AG04450 (cell line): ENCODE measurements around the gene E4F1. TPM values are rescaled to one million over a fixed set of nuclear protein-coding genes. Genes with fewer than 3 reads are reported as not detected.

ENCODE experiments used
- CTCF ChIA-PET: fragments of 300-600, 350-600 bp; formaldehyde crosslinking; extraction: SDS; loops from one replicate; lab custom pipeline; 2022; ENCODE audit warnings: antibody characterized with exemption, inconsistent platforms; lab: Charles Lee
- POLR2A ChIA-PET: fragments of 350-600 bp; formaldehyde crosslinking; extraction: SDS; loops from one replicate; lab custom pipeline; 2021; ENCODE audit warnings: antibody characterized with exemption, inconsistent platforms; lab: Yijun Ruan, JAX
- DNase-seq: peaks from one replicate; pipeline ENCODE4 v3.0.0-alpha.2; 2011; ENCODE audit warnings: low read depth, low spot score
- H3K27ac ChIP-seq: one replicate; pipeline ENCODE4 v1.5.1; 2012; ENCODE audit warnings: low read depth, low read length, control low read depth
- H3K27me3 ChIP-seq: one replicate; pipeline ENCODE4 v1.6.0; 2012; ENCODE audit warnings: low read length; ENCODE audit not compliant: control insufficient read depth, insufficient read depth
- H3K4me3 ChIP-seq: 2 replicates; pipeline ENCODE4 v1.5.1; 2011; ENCODE audit warnings: mild to moderate bottlenecking, low read depth, low read length, control low read depth
- H3K9me3 ChIP-seq: 2 replicates; pipeline ENCODE4 v1.5.1; 2012; ENCODE audit warnings: low read length; ENCODE audit not compliant: control insufficient read depth, insufficient read depth
- CTCF ChIP-seq: IDR thresholded peaks from 2 replicates; pipeline ENCODE4 v1.5.1; 2011; ENCODE audit warnings: low read depth, low read length, control low read depth, inconsistent platforms
- polyA plus RNA-seq: library from polyadenylated mRNA; depleted of rRNA; stranded (reverse); fragments of >200 nt; gene quantifications from 2 replicates; pipeline ENCODE4 v1.2.3, GENCODE V29; 2011

E4F1 gene
- polyA plus RNA-seq, 1 experiment: 8.5 TPM

- Histone ChIP-seq H3K27me3 (peaks cover 26% of the 10 kb centered on the region), H3K27ac (no peak overlapping the region), H3K4me3 (no peak overlapping the region), H3K9me3 (peaks cover 3% of the 10 kb centered on the region; the same call in 1 of the 2 replicates)
- no peak for DNase-seq
- TF ChIP-seq CTCF: no peak
- ChIA-PET CTCF (no interaction called here), POLR2A (interaction anchor here (1.8 kb wide), 1 partner anchor 36 kb away, joined by 8 read pairs; the partner anchor contains the start of gene TRAF7)
These were observed 32.0 kb upstream of the E4F1 start for GRCh38 chr16:2191446-2191706.

- H3K9me3 ChIP-seq: peaks cover 3% of the 10 kb centered on the region; the same call in 1 of the 2 replicates
- H3K27me3 ChIP-seq: peaks cover 52% of the 10 kb centered on the region
- H3K27ac ChIP-seq: no peak overlapping the region
- ChIA-PET CTCF (no interaction called here), POLR2A (interaction anchor here (0.6 to 3.4 kb wide), 2 partner anchors 36 to 39 kb away, joined by 7 to 16 read pairs; partner anchors contain the start of gene TRAF7)
- TF ChIP-seq CTCF: no peak
- DNase-seq: no peak
- H3K4me3 ChIP-seq: no peak overlapping the region
These were observed 29.1 kb upstream of the E4F1 start for GRCh38 chr16:2194166-2194834.

GRCh38 chr16:2194852-2195321 is 28.5 kb upstream of the E4F1 start:
- no peak for DNase-seq
- H3K27me3 ChIP-seq: peaks cover 58% of the 10 kb centered on the region

GRCh38 chr16:2195322-2196161 is 27.8 kb upstream of the E4F1 start:
- POLR2A ChIA-PET: interaction anchor here (1.1 to 3.4 kb wide), 2 partner anchors 8 to 41 kb away, joined by 3 to 16 read pairs; partner anchors contain the start of gene TRAF7
- CTCF ChIA-PET: no interaction called here

More at GRCh38 chr16:2194852-2195321, 28.5 kb upstream of the E4F1 start:
- Histone ChIP-seq H3K27ac (no peak overlapping the region), H3K4me3 (no peak overlapping the region), H3K9me3 (peaks cover 3% of the 10 kb centered on the region; the same call in 1 of the 2 replicates)
- CTCF ChIA-PET: no interaction called here
- POLR2A ChIA-PET: interaction anchor here (0.6 to 3.4 kb wide), 3 partner anchors 9 to 40 kb away, joined by 3 to 16 read pairs (median 7); partner anchors contain the start of gene TRAF7
- peak; percentile 41 for TF ChIP-seq CTCF

More at GRCh38 chr16:2195322-2196161, 27.8 kb upstream of the E4F1 start:
- no peak for TF ChIP-seq CTCF
- Histone ChIP-seq H3K27me3 (peaks cover 64% of the 10 kb centered on the region), H3K27ac (no peak overlapping the region), H3K9me3 (peaks cover 6% of the 10 kb centered on the region), H3K4me3 (no peak overlapping the region; the same call in 1 of the 2 replicates)
- no peak for DNase-seq
